ENCODE measurements around the gene EPHB1. TPM values are rescaled to one million over a fixed set of nuclear protein-coding genes. Genes with fewer than 3 reads are reported as not detected.

EPHB1 gene
- total RNA-seq, 4 donors from 2014 or later = 1.00 to 8.9 (median 4.5) TPM

DNA sequence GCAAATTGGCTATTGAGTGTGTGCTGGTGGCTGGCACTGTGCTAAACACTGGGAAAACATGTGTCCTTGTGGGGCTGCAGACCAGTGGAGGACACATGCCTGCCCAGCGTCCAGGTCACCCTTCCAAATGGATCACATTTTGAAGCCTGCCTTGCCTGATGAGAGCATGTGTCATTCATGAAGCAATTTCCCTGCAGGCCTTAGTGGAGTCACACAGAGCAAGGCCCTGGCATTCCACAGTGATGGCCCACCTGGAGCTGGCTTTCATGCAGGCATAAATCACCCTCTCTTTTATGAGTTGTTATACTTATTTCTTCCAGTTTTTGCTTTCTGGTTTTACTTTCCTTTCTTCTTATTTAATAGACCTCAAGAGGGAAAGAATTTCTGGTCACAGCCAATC is 219.5 kb downstream of the EPHB1 start:
- DNase-seq = no peak
- H3K27ac ChIP-seq = no peak overlapping the region
- no peaks in the 10 kb centered on the region for H3K36me3 ChIP-seq
- no peak for ATAC-seq
- H3K27me3 ChIP-seq = no peaks in the 10 kb centered on the region
- no peak overlapping the region for H3K4me3 ChIP-seq
- H3K4me1 ChIP-seq = peaks cover 0 to 10% of the 10 kb centered on the region in 2 donors
- intact Hi-C loops (cut with DNase I; ENCODE audit: low total_unique reads) (loop anchor here (2.0 kb wide), 1 partner anchor 26 kb away; no protein-coding TSS in a partner anchor), in situ Hi-C loops (cut with MboI; ENCODE audit: low sequenced_read_pairs in 4 of 4) (no loop called here)
- TF ChIP-seq POLR2A (IDR thresholded peaks at IDR 0.05) = no peak
- TF ChIP-seq, protein P1, sequence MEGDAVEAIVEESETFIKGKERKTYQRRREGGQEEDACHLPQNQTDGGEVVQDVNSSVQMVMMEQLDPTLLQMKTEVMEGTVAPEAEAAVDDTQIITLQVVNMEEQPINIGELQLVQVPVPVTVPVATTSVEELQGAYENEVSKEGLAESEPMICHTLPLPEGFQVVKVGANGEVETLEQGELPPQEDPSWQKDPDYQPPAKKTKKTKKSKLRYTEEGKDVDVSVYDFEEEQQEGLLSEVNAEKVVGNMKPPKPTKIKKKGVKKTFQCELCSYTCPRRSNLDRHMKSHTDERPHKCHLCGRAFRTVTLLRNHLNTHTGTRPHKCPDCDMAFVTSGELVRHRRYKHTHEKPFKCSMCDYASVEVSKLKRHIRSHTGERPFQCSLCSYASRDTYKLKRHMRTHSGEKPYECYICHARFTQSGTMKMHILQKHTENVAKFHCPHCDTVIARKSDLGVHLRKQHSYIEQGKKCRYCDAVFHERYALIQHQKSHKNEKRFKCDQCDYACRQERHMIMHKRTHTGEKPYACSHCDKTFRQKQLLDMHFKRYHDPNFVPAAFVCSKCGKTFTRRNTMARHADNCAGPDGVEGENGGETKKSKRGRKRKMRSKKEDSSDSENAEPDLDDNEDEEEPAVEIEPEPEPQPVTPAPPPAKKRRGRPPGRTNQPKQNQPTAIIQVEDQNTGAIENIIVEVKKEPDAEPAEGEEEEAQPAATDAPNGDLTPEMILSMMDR (IDR thresholded peaks at IDR 0.05 in 4 of 5, conservative IDR thresholded peaks at IDR 0.05 in 1 of 5) = no peak
- no peaks in the 10 kb centered on the region for H3K9me3 ChIP-seq

DNA sequence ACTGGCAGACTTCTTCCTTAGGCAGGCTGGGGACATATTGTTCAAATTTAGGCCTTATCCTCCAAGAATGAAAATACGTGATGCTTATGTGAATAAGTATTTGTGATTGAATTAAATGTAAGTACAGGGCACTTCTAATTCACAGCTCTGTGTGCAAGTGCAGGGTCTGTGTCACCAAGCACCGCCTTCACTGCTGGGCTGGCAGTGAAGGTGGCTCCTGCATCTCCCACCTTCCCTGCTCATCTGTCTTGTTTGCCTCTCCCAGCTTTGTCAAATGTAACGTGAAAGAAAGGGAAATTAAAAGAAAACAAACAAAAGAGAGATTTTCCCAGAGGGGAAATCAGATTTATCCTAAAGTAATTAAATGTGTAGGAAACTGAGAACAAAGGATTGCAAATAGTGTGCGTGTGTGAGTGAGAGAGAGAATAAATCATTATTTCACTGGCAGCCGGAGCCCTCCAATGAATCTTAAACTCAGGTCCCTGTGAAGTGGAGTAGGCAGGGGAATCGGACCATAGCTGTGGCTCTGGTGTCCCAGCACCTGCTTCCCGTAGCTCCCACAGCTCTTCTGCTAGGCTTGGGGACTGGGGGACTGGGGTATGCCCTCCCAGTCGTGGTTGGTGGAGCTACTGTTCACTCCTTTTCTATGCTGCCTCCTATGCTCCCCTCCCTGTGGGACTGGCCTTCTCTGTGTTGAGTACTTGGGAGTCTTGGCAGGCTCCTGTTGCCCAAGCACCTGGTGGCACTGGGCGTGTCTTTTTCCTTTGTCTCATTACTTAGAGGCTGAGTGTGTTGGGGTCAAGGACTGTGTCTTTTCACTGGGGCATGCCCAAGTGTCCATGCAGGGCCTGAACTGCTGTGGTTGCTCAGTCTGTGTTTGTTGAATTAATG is 222.2 kb downstream of the EPHB1 start:
- in situ Hi-C loops (cut with MboI; ENCODE audit: low sequenced_read_pairs in 4 of 4) = no loop called here
- DNase-seq = no peak

DNA sequence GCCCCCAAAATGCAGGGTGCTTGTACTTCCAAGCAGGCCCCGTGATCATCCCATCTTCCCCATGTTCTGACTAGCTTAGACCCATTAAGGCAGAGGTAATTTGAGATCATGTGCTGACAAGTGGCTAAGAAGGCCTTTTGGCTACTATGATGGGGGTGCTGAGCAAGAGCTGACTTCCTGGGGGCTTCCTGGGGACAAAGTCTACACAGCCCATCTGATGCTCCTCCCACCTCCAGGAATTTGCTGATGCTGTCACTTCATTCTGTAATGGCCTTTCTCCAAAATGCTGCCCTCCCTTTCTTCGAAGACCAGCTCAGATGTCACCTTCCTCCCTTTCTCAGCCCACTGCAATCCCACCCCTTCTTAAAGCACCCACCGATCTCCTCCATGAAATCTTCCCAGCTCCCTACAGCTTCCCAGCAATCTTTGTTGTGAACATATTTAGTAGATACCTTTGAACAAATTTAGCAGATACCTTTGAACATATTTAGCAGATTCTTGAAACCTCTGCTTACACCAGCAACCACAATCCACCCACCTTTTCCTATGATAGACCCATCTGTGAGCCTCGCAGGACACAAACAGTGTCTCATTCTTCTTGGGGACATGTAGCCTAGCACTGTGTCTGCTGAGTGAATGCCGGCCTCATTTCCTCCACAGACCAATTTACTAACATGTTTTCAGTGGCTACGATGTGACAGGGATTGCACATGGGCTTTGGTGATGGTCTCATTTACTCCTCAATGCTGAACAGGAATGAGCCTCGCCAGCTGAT is 223.3 kb downstream of the EPHB1 start:
- Histone ChIP-seq H3K27ac (no peak overlapping the region), H3K4me1 (no peaks in the 10 kb centered on the region), H3K9me3 (no peaks in the 10 kb centered on the region), H3K4me3 (no peak overlapping the region), H3K36me3 (no peaks in the 10 kb centered on the region), H3K27me3 (no peaks in the 10 kb centered on the region)
- intact Hi-C loops (cut with DNase I; ENCODE audit: low total_unique reads) (no loop called here), in situ Hi-C loops (cut with MboI; ENCODE audit: low sequenced_read_pairs in 4 of 4) (no loop called here)
- DNase-seq (no peak), ATAC-seq (no peak)
- TF ChIP-seq, protein P1 (IDR thresholded peaks at IDR 0.05 in 4 of 5, conservative IDR thresholded peaks at IDR 0.05 in 1 of 5) = no peak
- no peak for TF ChIP-seq POLR2A (IDR thresholded peaks at IDR 0.05)

More for the DNA sequence above, 222.2 kb downstream of the EPHB1 start:
- Histone ChIP-seq H3K27ac (no peak overlapping the region), H3K9me3 (no peaks in the 10 kb centered on the region), H3K4me1 (peaks cover 0 to 5% of the 10 kb centered on the region in 2 donors), H3K36me3 (no peaks in the 10 kb centered on the region), H3K4me3 (no peak overlapping the region), H3K27me3 (no peaks in the 10 kb centered on the region)
- ATAC-seq = no peak
- intact Hi-C loops (cut with DNase I; ENCODE audit: low total_unique reads) = no loop called here
- no peak for TF ChIP-seq POLR2A (IDR thresholded peaks at IDR 0.05)
- TF ChIP-seq, protein P1 (IDR thresholded peaks at IDR 0.05 in 4 of 5, conservative IDR thresholded peaks at IDR 0.05 in 1 of 5) = no peak

DNA sequence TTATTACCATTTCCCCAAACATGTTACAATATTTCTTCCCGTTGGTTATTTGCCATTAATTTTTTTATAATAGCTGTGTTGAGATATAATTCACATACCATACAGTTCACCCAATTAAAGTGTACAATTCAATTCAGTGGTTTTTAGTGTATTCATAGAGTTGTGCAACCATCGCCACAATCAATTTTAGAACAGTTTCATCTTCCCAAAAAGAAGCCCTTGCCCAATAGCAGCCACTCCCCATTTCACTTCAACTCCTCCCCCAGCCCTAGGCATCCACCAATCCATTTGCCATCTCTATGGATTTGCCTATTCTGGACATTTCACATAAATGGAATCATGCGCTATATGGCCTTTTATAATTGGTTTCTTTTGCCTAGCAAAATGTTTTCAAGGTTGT is 225.1 kb downstream of the EPHB1 start:
- DNase-seq = no peak
- in situ Hi-C loops (cut with MboI; ENCODE audit: low sequenced_read_pairs in 4 of 4) (no loop called here), intact Hi-C loops (cut with DNase I; ENCODE audit: low total_unique reads) (no loop called here)
- no peak overlapping the region for H3K4me3 ChIP-seq
- no peaks in the 10 kb centered on the region for H3K4me1 ChIP-seq
- H3K36me3 ChIP-seq = no peaks in the 10 kb centered on the region
- H3K9me3 ChIP-seq = no peaks in the 10 kb centered on the region
- H3K27me3 ChIP-seq = no peaks in the 10 kb centered on the region
- no peak for TF ChIP-seq POLR2A (IDR thresholded peaks at IDR 0.05)
- TF ChIP-seq, protein P1 (IDR thresholded peaks at IDR 0.05 in 4 of 5, conservative IDR thresholded peaks at IDR 0.05 in 1 of 5) = no peak
- H3K27ac ChIP-seq = no peak overlapping the region
- no peak for ATAC-seq
